Loucy (cell line): ENCODE measurements around the gene PALLD.

Experiments
- H2AFZ ChIP-seq: fragments of 200-600 bp; sonication (generic); 2 replicates; pipeline ENCODE4 v1.6.0; 2016; ENCODE audit warnings: antibody characterized with exemption, mild to moderate bottlenecking, low read length, moderate library complexity
- H3F3A ChIP-seq: fragments of 200-600 bp; 2 replicates; pipeline ENCODE4 v1.6.0; 2016; ENCODE audit warnings: antibody characterized with exemption, low read depth, mild to moderate bottlenecking
- H3K27me3 ChIP-seq: fragments of 200-600 bp; sonication (generic); 2 replicates; pipeline ENCODE4 v1.6.1; 2014; ENCODE audit warnings: low read length, mild to moderate bottlenecking; ENCODE audit not compliant: insufficient read depth, poor library complexity, severe bottlenecking
- H3K36me3 ChIP-seq: fragments of 200-600 bp; sonication (generic); 2 replicates; pipeline ENCODE4 v1.6.1; 2016; ENCODE audit warnings: low read length; ENCODE audit not compliant: insufficient read depth
- H3K4me1 ChIP-seq: fragments of 200-600 bp; sonication (generic); 2 replicates; pipeline ENCODE4 v1.5.1; 2014; ENCODE audit warnings: low read length, mild to moderate bottlenecking; ENCODE audit not compliant: insufficient read depth, poor library complexity, severe bottlenecking
- H3K4me2 ChIP-seq: fragments of 200-600 bp; sonication (generic); 2 replicates; pipeline ENCODE4 v1.6.0; 2014; ENCODE audit warnings: antibody characterized with exemption, low read length, low read depth, mild to moderate bottlenecking; ENCODE audit not compliant: poor library complexity, severe bottlenecking
- H3K4me3 ChIP-seq: fragments of 200-600 bp; sonication (generic); 2 replicates; pipeline ENCODE4 v1.5.1; 2014; ENCODE audit warnings: low read length, mild to moderate bottlenecking, mixed read lengths; ENCODE audit not compliant: poor library complexity, severe bottlenecking
- H3K79me2 ChIP-seq: fragments of 200-600 bp; sonication (generic); 2 replicates; pipeline ENCODE4 v1.6.1; 2014; ENCODE audit warnings: low read length; ENCODE audit not compliant: insufficient read depth
- H3K9ac ChIP-seq: fragments of 200-600 bp; sonication (generic); 2 replicates; pipeline ENCODE4 v1.6.0; 2014; ENCODE audit warnings: mild to moderate bottlenecking, low read depth, low read length, moderate library complexity; ENCODE audit not compliant: poor library complexity, severe bottlenecking
- H3K9me2 ChIP-seq: fragments of 200-600 bp; sonication (generic); replicated peaks from 2 replicates; pipeline ENCODE4 v1.6.1; 2016; ENCODE audit warnings: low read depth, low read length, mixed read lengths
- H3K9me3 ChIP-seq: fragments of 200-600 bp; sonication (generic); 2 replicates; pipeline ENCODE4 v1.6.1; 2014; ENCODE audit warnings: mild to moderate bottlenecking, antibody characterized with exemption, low read length, low read depth; ENCODE audit not compliant: insufficient read depth
- H4K20me1 ChIP-seq: fragments of 200-600 bp; sonication (generic); 2 replicates; pipeline ENCODE4 v1.6.0; 2014; ENCODE audit warnings: antibody characterized with exemption, low read length, mild to moderate bottlenecking; ENCODE audit not compliant: insufficient read depth, poor library complexity, severe bottlenecking
- EZH2phosphoT487 ChIP-seq: fragments of 200-600 bp; IDR thresholded peaks from 2 replicates; pipeline ENCODE4 v1.6.1; 2018; ENCODE audit warnings: antibody characterized with exemption, mild to moderate bottlenecking, moderate library complexity, borderline replicate concordance
- TF ChIP-seq, protein P1 (sequence below): fragments of 200-600 bp; sonication (generic); conservative IDR thresholded peaks from 2 replicates; pipeline ENCODE4 v1.5.1; 2014; ENCODE audit warnings: mild to moderate bottlenecking, antibody characterized with exemption, low read length

PALLD gene

GRCh38 chr4:168796362-168797106, 299.7 kb downstream of the PALLD start:
- Histone ChIP-seq H3K9me3 (no peaks in the 10 kb centered on the region), H3K4me3 (no peak overlapping the region), H3K36me3 (no peaks in the 10 kb centered on the region), H3K4me2 (no peak overlapping the region), H4K20me1 (no peaks in the 10 kb centered on the region), H2AFZ (no peak overlapping the region), H3K4me1 (peaks cover 3% of the 10 kb centered on the region), H3K9me2 (no peaks in the 10 kb centered on the region), H3K27me3 (no peaks in the 10 kb centered on the region), H3K79me2 (no peaks in the 10 kb centered on the region), H3K9ac (no peak overlapping the region), H3F3A (no peaks in the 10 kb centered on the region)
- TF ChIP-seq, protein P1, sequence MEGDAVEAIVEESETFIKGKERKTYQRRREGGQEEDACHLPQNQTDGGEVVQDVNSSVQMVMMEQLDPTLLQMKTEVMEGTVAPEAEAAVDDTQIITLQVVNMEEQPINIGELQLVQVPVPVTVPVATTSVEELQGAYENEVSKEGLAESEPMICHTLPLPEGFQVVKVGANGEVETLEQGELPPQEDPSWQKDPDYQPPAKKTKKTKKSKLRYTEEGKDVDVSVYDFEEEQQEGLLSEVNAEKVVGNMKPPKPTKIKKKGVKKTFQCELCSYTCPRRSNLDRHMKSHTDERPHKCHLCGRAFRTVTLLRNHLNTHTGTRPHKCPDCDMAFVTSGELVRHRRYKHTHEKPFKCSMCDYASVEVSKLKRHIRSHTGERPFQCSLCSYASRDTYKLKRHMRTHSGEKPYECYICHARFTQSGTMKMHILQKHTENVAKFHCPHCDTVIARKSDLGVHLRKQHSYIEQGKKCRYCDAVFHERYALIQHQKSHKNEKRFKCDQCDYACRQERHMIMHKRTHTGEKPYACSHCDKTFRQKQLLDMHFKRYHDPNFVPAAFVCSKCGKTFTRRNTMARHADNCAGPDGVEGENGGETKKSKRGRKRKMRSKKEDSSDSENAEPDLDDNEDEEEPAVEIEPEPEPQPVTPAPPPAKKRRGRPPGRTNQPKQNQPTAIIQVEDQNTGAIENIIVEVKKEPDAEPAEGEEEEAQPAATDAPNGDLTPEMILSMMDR, result no peak
- no peak for TF ChIP-seq EZH2phosphoT487

- no peaks in the 10 kb centered on the region for H3K27me3 ChIP-seq
- no peak overlapping the region for H3K4me2 ChIP-seq
- H3K9me2 ChIP-seq, result no peaks in the 10 kb centered on the region
- no peak overlapping the region for H2AFZ ChIP-seq
- no peak overlapping the region for H3K9ac ChIP-seq
- no peaks in the 10 kb centered on the region for H3K79me2 ChIP-seq
- H3K36me3 ChIP-seq, result no peaks in the 10 kb centered on the region
- H3F3A ChIP-seq, result no peaks in the 10 kb centered on the region
- no peak overlapping the region for H3K4me3 ChIP-seq
- H3K4me1 ChIP-seq, result peaks cover 3% of the 10 kb centered on the region
- TF ChIP-seq, protein P1, result no peak
- TF ChIP-seq EZH2phosphoT487, result no peak
- no peaks in the 10 kb centered on the region for H3K9me3 ChIP-seq
- no peaks in the 10 kb centered on the region for H4K20me1 ChIP-seq
These were observed 300.3 kb downstream of the PALLD start for GRCh38 chr4:168797194-168797593.

DNA sequence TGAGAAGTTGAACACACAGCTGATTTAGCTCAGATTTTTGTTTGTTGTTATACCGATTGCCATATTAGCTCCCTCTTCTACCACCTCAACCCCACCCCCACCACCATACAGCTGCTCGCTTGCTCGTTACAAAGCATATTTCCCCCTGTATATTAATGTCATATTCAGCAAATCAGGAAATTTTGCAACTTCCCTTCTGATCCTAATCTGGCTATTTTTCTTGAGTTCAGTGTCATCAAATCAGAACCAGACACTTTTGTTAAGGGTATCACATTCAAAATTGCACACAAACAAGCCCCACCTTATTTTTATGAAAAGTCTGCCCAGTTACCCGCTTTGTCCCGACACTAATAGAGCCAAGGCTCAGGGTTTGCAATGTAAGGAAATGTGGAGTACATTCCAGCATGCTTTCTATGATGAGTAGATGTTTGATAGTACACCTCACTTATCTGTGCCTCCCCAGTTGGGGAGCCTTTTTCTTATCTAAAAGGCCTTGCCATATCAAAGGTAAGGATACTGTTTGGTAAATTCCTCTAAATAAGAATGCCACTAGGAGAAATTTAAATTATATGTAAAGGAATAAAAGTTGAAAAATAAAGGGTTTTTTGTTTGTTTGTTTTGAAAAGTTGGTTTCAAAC, 301.0 kb downstream of the PALLD start:
- H3K9ac ChIP-seq, result no peak overlapping the region
- no peak overlapping the region for H3K4me2 ChIP-seq

More for the DNA sequence above, 301.0 kb downstream of the PALLD start:
- no peaks in the 10 kb centered on the region for H3K9me2 ChIP-seq
- H3K4me3 ChIP-seq, result no peak overlapping the region
- no peaks in the 10 kb centered on the region for H3F3A ChIP-seq
- H3K27me3 ChIP-seq, result no peaks in the 10 kb centered on the region
- H3K4me1 ChIP-seq, result peaks cover 3% of the 10 kb centered on the region
- no peaks in the 10 kb centered on the region for H3K79me2 ChIP-seq
- no peaks in the 10 kb centered on the region for H4K20me1 ChIP-seq
- no peaks in the 10 kb centered on the region for H3K36me3 ChIP-seq
- H2AFZ ChIP-seq, result no peak overlapping the region
- TF ChIP-seq, protein P1, result no peak
- TF ChIP-seq EZH2phosphoT487, result no peak
- no peaks in the 10 kb centered on the region for H3K9me3 ChIP-seq
